ENCODE data around the gene RORB. TPM values are rescaled to one million over a fixed set of nuclear protein-coding genes. Genes with fewer than 3 reads are reported as not detected.
A peak's percentile ranks its signal among the peaks of the same experiment; 100 is the strongest.

Gene RORB
- total RNA-seq, 1 experiment from 2014 or later = 3.0 TPM

DNA sequence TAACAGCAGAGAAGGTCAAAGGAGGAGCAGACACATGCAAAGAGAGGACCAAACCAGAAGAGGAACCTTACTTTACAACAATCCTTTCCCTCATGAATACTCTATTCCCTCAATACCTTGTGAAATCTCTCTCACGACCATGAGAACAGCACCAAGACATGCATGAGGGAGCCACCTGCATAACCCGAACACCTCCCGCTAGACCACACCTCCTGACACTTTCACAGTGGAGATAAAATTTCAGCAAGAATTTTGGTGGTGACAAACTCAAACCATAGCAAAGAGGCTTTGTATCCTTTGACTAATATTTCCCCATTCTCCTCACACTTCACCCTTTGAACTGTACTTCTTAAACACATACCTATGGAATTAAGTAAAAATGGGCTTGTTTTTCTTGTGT lies 101.7 kb downstream of the RORB start:
- DNase-seq (ENCODE audit: low spot score) = no peak

DNA sequence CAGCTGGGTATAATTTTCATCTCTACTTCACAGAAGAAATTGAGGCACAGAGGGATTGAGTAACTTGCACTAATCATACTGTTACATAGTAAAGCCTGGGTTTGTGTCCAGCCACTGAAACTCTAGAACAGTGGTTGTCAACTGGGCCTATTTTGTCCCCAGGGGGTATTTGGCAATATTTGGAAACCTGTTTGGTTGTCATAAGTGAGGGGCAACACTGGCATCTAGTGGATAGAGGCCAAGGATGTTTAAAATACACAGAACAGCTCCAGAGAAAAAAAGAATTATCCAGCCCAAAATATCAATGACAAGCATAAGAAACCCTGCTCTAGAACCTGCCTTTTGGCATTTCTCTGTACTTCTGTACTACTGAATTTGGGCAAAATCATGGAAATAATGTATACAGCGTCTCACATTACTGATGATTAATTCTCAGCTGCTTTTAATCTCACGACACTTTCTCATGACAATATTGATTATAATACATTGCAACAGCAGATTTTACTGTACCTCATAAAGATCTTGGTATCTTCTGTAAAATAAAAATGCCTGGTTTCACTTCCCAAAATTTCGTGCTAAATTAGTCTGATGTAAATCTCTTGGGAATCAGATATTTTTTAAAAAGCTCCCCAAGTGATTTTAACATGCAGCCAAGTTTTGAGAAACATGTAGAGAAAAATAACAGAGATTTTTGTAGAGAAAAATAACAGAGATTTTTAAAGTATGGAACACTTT lies 112.7 kb downstream of the RORB start:
- peak; percentile 25 for DNase-seq (ENCODE audit: low spot score)

GRCh38 chr9:74610523-74611061 lies 113.5 kb downstream of the RORB start:
- no peak for DNase-seq (ENCODE audit: low spot score)

DNA sequence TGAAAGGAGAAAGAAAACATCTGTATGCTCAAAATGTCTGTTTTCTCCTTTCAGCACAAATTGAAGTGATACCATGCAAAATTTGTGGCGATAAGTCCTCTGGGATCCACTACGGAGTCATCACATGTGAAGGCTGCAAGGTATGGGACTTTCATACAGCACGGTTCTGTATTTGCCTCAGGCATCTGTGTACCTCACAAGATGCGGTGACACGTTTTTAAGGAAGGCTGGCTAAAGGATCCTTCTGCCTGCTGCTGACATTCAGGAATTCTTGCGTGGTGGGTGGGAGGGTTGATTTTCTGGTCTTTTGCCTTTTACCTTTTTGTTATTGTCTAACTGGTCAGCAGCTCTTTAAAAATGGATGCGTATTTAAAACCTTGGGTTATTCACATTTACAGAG lies 133.1 kb downstream of the RORB start:
- no peak for DNase-seq (ENCODE audit: low spot score)

DNA sequence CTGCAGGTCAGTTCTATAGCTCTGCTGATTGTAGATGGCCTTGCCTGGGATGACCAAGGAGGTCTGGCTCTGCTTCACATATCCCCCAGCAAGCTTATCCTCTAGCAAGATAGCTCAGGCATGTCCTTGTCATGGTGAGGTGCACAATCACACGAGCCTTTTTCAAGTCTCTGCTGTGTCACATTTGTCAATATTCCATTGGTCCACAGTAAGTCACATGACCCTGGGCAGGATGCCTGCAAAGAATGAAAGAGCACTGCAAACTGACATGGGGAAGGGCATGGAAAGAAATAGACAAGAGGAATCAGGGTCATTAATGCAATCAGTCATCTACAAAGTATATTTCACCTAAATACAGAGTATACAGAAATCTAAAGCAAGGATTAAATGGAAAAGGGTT lies 142.0 kb downstream of the RORB start:
- DNase-seq (ENCODE audit: low spot score) = no peak

- DNase-seq (ENCODE audit: low spot score) = no peak
Observed at GRCh38 chr9:74642376-74642775, 145.2 kb downstream of the RORB start.

DNA sequence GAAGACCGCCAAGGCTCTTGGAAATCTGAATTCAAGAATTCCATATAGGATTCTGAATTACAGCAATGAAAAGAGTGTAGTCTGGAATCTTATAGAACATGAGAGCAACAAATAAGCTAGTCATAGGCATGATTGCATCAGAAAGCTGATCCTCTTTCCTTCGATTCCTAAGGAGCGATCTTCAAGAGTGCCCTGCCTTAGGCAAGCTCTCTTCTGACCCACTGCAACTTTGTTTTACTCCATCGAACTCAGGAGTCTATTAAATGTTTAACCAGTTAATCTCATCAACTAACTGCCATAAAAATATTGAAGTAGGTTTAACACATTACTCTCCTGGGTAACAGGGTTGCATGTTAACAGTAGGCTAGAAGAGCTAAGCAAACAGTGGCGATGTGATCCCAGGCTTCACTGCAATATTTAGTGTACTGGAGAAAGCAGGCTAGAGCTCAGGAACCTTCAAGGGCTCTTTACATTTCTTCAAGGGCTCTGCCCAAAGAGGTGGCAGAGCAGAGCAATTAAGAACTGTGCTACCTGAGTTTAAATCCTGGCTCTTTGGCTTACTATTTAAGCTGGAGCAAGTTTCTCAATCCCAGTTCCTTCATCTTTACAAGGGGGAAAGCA lies 146.3 kb downstream of the RORB start:
- no peak for DNase-seq (ENCODE audit: low spot score)

DNA sequence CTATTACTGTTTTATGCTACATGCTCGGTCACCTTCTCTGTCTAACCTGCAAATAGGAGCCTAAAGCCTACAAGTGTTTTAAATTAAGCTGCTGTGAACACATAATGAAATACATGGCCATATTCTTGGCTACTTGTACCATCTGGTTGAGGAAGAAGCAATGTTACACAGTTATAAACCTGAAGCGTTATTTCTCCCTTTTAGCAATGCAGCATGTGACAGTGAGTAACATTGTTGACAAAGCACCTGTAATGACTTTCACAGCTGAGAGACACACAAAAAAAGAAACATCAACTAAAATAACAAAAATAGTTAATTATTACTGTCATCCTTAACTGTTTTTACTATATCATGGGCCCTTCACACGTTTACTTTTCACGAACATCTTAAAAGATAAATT lies 146.9 kb downstream of the RORB start:
- DNase-seq (ENCODE audit: low spot score) = no peak

DNA sequence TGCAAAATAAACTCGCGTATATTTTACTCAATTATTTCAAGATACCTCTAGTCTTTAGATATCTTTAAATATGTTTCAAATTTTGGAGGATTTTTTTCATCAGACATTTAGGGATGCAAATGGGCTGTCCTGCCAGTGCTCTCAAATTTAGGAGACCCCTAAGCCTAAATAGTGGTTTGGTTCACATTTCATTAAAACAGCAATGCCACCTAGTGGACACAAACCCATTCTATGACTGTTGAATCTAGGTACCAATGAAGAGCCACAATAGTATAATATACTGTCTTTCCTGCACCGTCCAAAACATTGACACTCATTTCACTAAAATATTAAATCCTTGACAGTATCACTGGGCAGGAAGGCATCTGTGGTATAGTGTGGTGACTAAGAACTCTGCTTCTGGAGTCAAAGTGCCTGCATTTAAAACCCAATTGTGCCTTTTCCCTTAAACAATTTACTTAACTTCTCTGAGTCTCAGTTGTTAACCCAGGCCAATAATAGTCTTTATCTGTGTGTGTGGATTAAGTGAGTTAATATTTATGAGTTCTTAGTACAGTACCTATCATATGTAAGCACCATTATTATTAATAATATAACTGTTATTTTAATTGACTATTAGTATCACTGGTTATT lies 148.0 kb downstream of the RORB start:
- DNase-seq (ENCODE audit: low spot score) = peak; percentile 19

DNA sequence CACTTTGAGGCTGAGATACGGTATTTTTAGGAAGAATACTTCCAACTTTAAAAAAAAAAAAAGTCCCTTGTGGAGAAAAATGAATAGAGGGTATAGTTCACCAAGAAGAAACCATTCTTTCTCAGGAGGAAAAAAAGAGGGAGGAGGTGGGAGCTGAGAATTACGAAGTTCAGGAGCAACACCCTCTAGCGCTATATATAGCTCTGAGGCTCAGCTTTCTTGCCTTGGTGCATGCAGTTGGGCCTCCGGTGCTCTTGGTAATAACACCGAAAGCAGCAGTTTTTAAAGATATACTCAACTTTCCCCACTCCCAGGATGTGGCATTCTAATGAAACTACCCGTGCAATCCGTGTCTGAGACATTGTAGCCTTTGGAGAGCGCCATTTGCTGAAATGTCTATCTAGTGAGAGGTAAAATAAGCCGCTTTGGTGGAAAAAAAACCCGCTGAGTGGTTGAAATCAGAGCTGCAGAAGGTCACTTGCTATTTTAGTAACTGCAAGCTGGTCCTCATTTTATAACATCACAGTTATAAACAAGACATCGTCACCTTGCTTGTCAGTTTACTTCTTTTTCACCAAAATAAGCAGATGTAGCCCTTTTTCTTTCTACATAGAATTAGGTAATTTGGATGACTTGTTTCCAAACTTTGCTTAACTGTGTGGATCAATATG lies 156.4 kb downstream of the RORB start:
- DNase-seq (ENCODE audit: low spot score) = no peak

GRCh38 chr9:74662674-74663073 lies 165.5 kb downstream of the RORB start:
- DNase-seq (ENCODE audit: low spot score) = no peak

- no peak for DNase-seq (ENCODE audit: low spot score)
Observed at GRCh38 chr9:74663439-74663838, 166.3 kb downstream of the RORB start.

DNA sequence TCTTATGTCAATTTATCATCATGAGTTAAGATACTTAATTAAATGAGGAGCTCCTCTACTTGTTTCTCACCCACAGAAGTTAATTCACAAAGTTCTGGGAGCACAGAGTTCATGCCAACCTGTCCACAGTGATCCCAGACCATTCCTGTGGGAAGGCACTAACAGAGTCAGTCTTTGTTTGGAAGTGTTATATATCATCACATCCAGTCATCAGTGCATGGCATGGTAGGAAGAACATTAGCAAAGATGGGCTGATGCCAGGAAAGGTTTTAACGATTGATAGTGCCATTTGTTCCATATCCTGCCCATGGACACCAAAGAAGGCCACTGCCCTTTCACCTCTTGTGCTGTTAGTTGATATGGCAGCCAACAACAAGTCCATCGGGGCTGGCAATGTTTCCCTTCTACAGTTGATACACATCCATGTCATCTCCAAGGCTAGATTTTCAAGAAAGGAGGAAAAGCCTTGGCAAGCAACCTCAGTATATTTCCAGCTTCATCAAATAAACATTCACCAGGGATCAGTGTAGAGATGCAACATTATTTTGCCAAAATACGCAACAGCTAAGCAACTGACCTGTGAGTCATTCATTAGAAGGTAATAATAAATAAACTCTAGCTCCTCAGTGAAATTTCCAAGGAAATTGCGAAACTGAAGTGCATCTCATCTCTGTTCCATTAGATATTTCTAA lies 169.6 kb downstream of the RORB start:
- peak; percentile 50 for DNase-seq (ENCODE audit: low spot score)

DNA sequence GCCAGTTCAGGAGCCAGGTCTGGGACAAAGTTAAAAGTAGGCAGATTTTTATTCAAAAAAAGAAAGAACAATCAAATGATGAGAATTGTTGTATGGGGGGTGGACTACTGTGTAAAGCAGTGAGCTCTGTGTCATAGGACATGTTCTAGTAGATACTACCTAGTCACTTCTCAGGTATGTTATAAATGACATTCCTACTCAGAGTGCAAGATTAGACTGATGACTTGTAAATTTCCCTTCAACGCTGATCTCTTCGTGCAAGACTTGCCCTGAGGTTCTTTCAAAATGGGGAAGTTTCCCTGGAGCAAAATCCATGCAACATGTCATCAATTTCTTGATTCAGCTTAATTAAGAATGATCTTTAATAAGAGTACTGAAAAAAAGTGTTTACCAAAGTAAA lies 175.1 kb downstream of the RORB start:
- no peak for DNase-seq (ENCODE audit: low spot score)

GRCh38 chr9:74674077-74674476 lies 176.9 kb downstream of the RORB start:
- no peak for DNase-seq (ENCODE audit: low spot score)

DNA sequence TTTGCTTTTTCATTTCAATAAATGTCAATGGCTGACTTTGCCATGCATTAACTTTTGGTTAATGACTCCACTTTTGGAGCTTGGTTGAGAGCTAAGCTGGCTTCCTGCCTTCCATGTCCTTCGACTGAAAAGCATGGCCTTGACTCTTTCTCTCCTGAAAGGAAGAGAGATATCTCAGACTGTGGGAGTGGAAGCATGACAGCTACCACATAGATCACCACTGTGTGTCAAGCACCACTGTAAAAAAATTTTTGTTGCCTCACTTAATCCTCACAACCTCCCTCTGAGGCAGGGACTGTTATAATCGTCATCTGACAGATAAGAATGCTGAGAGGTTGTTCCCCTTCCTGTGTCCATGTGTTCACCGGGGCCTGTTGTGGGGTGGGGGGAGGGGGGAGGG lies 184.8 kb downstream of the RORB start:
- no peak for DNase-seq (ENCODE audit: low spot score)

GRCh38 chr9:74683322-74683721 lies 186.2 kb downstream of the RORB start:
- no peak for DNase-seq (ENCODE audit: low spot score)

DNA sequence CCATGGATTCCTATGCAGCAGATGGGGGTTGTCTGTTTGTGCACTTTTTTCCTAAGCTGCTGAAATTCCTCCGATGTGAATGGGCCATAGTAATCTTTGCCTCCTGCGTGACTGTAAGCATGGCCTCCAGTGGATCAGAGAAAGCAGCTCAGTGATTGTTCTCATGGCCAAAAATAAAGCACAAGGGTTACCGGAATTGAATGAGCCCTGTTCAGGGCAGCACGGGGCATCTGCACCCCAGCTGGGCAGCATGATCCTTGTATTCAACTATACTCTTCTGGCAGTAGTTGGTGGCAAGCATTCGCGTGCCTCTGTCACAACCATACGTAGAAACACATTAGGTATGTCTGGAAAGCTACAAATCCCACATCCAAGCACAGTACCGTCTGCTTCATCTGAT lies 193.9 kb downstream of the RORB start:
- no peak for DNase-seq (ENCODE audit: low spot score)

DNA sequence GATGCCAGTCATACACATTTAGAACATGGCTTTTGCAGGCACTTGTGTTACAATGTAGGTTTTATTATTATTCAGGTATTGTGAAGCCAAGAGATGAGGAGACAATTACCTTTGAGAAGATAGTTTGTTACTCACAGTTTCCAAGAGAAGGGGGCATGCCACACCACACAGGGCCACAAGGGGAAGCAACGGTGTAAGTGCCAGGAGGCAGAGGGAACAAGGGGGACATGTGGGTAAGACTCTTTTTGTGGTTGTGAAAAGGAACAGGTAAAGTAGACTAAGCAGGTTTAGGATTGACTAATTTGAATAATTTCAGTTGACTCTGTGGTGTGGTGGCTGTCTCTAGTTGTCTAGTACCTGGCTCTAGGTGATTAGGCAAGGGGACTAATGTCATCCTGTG lies 199.4 kb downstream of the RORB start:
- no peak for DNase-seq (ENCODE audit: low spot score)

DNA sequence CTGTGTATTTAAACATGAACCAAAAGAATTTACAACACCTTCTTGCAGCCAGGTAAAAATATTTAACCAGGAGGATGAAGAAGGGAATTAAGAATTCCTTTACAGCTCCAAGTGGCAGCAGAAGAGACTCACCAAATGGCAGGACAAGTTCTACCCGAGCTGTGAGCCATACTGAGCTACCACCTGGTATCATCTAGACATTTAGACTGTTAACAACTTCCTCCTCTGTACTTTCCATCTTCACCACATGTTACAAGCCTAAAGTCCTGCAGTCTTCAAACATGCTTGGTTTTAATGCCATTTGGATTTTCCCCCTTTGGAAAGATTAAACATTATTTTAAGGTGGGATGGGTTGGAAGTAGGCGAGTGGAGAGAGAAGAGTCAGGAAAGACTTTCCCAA lies 200.4 kb downstream of the RORB start:
- no peak for DNase-seq (ENCODE audit: low spot score)

DNA sequence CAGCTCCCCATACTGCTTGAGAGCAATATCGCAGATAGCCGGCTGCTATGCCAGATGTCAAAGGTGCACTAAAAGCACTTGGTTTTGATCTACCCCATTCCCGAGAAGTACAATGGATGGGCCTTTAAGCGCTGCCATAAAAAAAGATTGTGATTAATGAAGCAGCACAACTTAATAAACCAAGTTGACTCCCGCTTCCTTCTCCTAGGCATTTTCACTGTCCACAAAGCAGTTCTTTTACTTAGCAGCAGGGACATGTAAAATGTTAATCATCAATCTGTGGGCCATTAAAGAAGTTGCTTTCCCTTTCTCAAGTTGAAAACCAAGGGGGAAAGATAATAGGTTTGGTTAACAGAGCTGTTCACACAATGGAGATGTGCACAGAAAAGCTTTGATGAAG lies 214.2 kb downstream of the RORB start:
- DNase-seq (ENCODE audit: low spot score) = no peak

DNA sequence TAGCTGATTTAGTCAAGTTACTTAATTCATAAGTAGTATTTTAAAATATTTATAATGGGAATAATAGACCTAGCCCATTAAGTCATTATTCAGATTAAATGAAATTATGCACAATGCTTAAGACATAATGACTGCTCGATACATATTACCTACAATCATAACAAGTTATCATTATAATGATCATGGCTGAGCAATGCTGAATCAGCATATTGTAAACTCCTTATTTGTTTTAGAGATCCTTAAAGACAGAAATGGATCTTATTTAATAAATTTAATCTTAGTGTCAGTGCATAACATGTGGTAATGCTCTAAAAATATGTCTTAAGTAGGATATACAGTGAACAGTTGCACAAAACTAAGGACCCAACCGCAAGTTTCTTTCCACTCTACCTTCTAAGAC lies 221.6 kb downstream of the RORB start:
- DNase-seq (ENCODE audit: low spot score) = no peak

All from H4 (cell line).